Endothelial cell of umbilical vein (primary cell): ENCODE data around the gene CORO6. TPM values are rescaled to one million over a fixed set of nuclear protein-coding genes. Genes with fewer than 3 reads are reported as not detected.

Experiments used
- BruUV-seq: library from RNA; stranded (reverse); fragments of 400-500 nt; replicated peaks from 2 replicates; lab custom pipeline; 2021; lab: Mats Ljungman, UMichigan
- CTCF ChIA-PET: fragments of 300-600, 350-600 bp; sonication (Branson Sonifier 250); formaldehyde crosslinking; loops from one replicate; lab custom pipeline; 2021; ENCODE audit warnings: antibody characterized with exemption, inconsistent platforms; lab: Charles Lee
- POLR2A ChIA-PET: fragments of 300-600, 350-600 bp; sonication (Branson Sonifier 250); formaldehyde crosslinking; loops from one replicate; lab custom pipeline; 2021; ENCODE audit warnings: antibody characterized with exemption, inconsistent platforms; lab: Charles Lee
- DNase-seq: peaks from one replicate; pipeline ENCODE4 v3.0.0-alpha.2; 2011; ENCODE audit warnings: low read depth, low spot score
- FAIRE-seq: peaks from 2 replicates; lab custom pipeline; 2011; peaks lifted over from hg19 to GRCh38; lab: Jason Lieb, UNC
- H2AFZ ChIP-seq: 2 replicates; pipeline ENCODE4 v1.6.0; 2012; ENCODE audit warnings: low read depth, low read length, control low read depth, inconsistent platforms
- H3K27ac ChIP-seq: 2 replicates; pipeline ENCODE4 v1.5.1; 2011; ENCODE audit warnings: low read depth, mild to moderate bottlenecking, control low read depth, low read length, moderate library complexity; ENCODE audit not compliant: insufficient read depth
- H3K27me3 ChIP-seq, 2 experiments: 2 replicates each; pipeline versions ENCODE4 v1.6.0 to v1.6.1; 2011; ENCODE audit warnings: low read length in 2 of 2, mixed read lengths in 1 of 2; ENCODE audit not compliant: control insufficient read depth in 2 of 2, insufficient read depth in 2 of 2
- H3K36me3 ChIP-seq, 2 experiments: 2 replicates in 1 of 2; 3 replicates in 1 of 2; pipeline ENCODE4 v1.5.1; 2011; ENCODE audit warnings: low read length in 2 of 2, mild to moderate bottlenecking in 1 of 2, moderate library complexity in 1 of 2; ENCODE audit not compliant: control insufficient read depth in 2 of 2, insufficient read depth in 2 of 2; ENCODE audit errors: extremely low read depth in 1 of 2
- H3K4me1 ChIP-seq: 3 replicates; pipeline ENCODE4 v1.5.1; 2011; ENCODE audit warnings: mild to moderate bottlenecking, low read length; ENCODE audit not compliant: control insufficient read depth, insufficient read depth; ENCODE audit errors: extremely low read depth
- H3K4me2 ChIP-seq: 2 replicates; pipeline ENCODE4 v1.6.1; 2011; ENCODE audit warnings: low read length, control low read depth, mixed read lengths; ENCODE audit not compliant: insufficient read depth
- H3K4me3 ChIP-seq, 3 experiments: fragments of 200-600 bp in 1 of 3; sonication (generic), shearing (Covaris generic) in 1 of 3; replicated peaks in 1 of 3; 2 replicates each; pipeline ENCODE4 v1.5.1; 2011 to 2016; ENCODE audit warnings: control low read depth in 3 of 3, low read length in 3 of 3, mild to moderate bottlenecking in 2 of 3, inconsistent platforms in 1 of 3, low read depth in 1 of 3, moderate library complexity in 1 of 3; ENCODE audit not compliant: insufficient read depth in 1 of 3
- H3K79me2 ChIP-seq: 2 replicates; pipeline ENCODE4 v1.6.0; 2012; ENCODE audit warnings: low read length, inconsistent platforms; ENCODE audit not compliant: control insufficient read depth, insufficient read depth
- H3K9ac ChIP-seq: replicated peaks from 2 replicates; pipeline ENCODE3; 2011; ENCODE audit warnings: low read length, control low read depth; ENCODE audit not compliant: insufficient read depth; ENCODE audit errors: extremely low read depth
- H3K9me1 ChIP-seq: replicated peaks from 3 replicates; pipeline ENCODE4 v1.6.0; 2011; ENCODE audit warnings: mild to moderate bottlenecking, low read length; ENCODE audit not compliant: control insufficient read depth, insufficient read depth; ENCODE audit errors: extremely low read depth
- H3K9me3 ChIP-seq: replicated peaks from 2 replicates; pipeline ENCODE4 v1.5.1; 2012; ENCODE audit warnings: low read length, inconsistent platforms; ENCODE audit not compliant: control insufficient read depth, insufficient read depth
- H4K20me1 ChIP-seq: replicated peaks from 2 replicates; pipeline ENCODE3; 2011; ENCODE audit warnings: mild to moderate bottlenecking, low read length; ENCODE audit not compliant: control insufficient read depth, insufficient read depth; ENCODE audit errors: extremely low read depth
- EZH2 ChIP-seq: IDR thresholded peaks from 2 replicates; pipeline ENCODE4 v1.6.1; 2012; ENCODE audit warnings: borderline replicate concordance, low read depth, mild to moderate bottlenecking, moderate library complexity, low read length, inconsistent platforms; ENCODE audit not compliant: severe bottlenecking
- FOS ChIP-seq: IDR thresholded peaks from 2 replicates; pipeline ENCODE4 v1.6.1; 2011; ENCODE audit warnings: mild to moderate bottlenecking, low read length, moderate library complexity, borderline replicate concordance; ENCODE audit not compliant: insufficient read depth
- GATA2 ChIP-seq: IDR thresholded peaks from 2 replicates; pipeline ENCODE4 v1.7.0; 2011; ENCODE audit warnings: low read depth, mild to moderate bottlenecking, moderate library complexity, mixed read lengths, low read length; ENCODE audit not compliant: insufficient read length, insufficient read depth
- JUN ChIP-seq: IDR thresholded peaks from 2 replicates; pipeline ENCODE4 v1.6.1; 2011; ENCODE audit warnings: borderline replicate concordance, low read depth; ENCODE audit not compliant: insufficient read length, insufficient read depth
- MYC ChIP-seq: IDR thresholded peaks from one replicate; pipeline ENCODE4 v1.6.1; 2011; ENCODE audit warnings: mild to moderate bottlenecking, low read depth, low read length
- POLR2A ChIP-seq: IDR thresholded peaks from 2 replicates; pipeline ENCODE4 v1.6.1; 2012; ENCODE audit warnings: low read depth, mild to moderate bottlenecking, control low read depth, low read length
- POLR2AphosphoS5 ChIP-seq: IDR thresholded peaks from 2 replicates; pipeline ENCODE4 v1.6.1; 2012; ENCODE audit warnings: low read depth, mild to moderate bottlenecking, control low read depth, low read length, moderate library complexity; ENCODE audit not compliant: insufficient read depth
- dilution Hi-C: fragments of 300-500 bp; cut with MboI; formaldehyde crosslinking; loops from one replicate; pipeline ENCODE4 v1.15.0; 2019; ENCODE audit warnings: low sequenced_read_pairs; ENCODE audit not compliant: extremely low pct_ligation_motif_present
- intact Hi-C: fragments of 100-400 bp; cut with micrococcal nuclease; formaldehyde crosslinking; loops from one replicate; pipeline ENCODE4 v1.10.0; 2022
- polyA plus RNA-seq, 4 experiments: library from polyadenylated mRNA; depleted of rRNA in 3 of 4; stranded (reverse) in 3 of 4; unstranded in 1 of 4; fragments of >200 nt; gene quantifications; 2 replicates each; pipeline versions ENCODE4 v1.2.1 to v1.2.3, GENCODE V29; 2011 to 2012; ENCODE audit warnings: missing spikeins in 1 of 4
- total RNA-seq: library from RNA; stranded (reverse); gene quantifications from 2 replicates; pipeline ENCODE4 v1.2.3, GENCODE V29; 2021
- TF ChIP-seq, protein P1 (sequence below), 2 donors: IDR thresholded peaks; 1 replicate in 1 of 2; 2 replicates in 1 of 2; pipeline ENCODE4 v1.5.1; 2011; ENCODE audit warnings: low read length in 2 of 2, mild to moderate bottlenecking in 2 of 2, moderate library complexity in 2 of 2, control low read depth in 1 of 2, inconsistent platforms in 1 of 2, low read depth in 1 of 2; ENCODE audit not compliant: insufficient read depth in 1 of 2; ENCODE audit errors: extremely low read depth in 1 of 2
- TF ChIP-seq, protein P2 (sequence below): IDR thresholded peaks from 2 replicates; pipeline ENCODE4 v1.6.1; 2011; ENCODE audit not compliant: insufficient read depth, insufficient read length

Gene CORO6
- total and polyA plus RNA-seq, 2 donors (not counting 3 experiments of a cell fraction or from before 2014, with no cell fraction given), result 10.7 to 14.7 TPM

DNA sequence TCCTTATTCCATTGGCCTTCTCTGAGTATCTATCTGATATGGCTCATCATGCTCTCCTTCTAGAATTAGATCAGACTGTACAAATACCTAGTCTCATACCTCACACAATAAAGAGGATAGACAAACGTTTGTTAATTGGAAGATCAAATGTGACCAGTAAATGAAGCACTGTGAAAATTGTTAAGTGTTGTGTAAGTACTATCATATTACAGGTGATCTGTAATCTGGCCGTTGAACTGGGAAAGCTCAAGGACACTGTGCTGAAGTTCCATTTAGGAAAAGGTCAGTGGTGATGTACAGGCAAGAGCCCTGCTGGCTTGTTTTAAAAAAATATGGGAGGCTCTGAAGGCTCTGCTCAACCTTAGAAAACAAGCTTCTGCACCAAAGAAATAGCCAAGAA lies 38.5 kb upstream of the CORO6 start:
- no peak overlapping the region for H3K4me3 ChIP-seq
- DNase-seq (no peak), FAIRE-seq (no peak)
- H3K79me2 ChIP-seq, result no peaks in the 10 kb centered on the region
- BruUV-seq, result no TSS peak
- no peaks in the 10 kb centered on the region for H4K20me1 ChIP-seq
- H3K27me3 ChIP-seq, result no peaks in the 10 kb centered on the region
- no peaks in the 10 kb centered on the region for H3K9me3 ChIP-seq
- peaks cover 27% of the 10 kb centered on the region for H3K4me1 ChIP-seq
- H3K36me3 ChIP-seq, result peaks cover 3 to 6% of the 10 kb centered on the region in 2 experiments
- no peak overlapping the region for H3K27ac ChIP-seq
- no peak overlapping the region for H2AFZ ChIP-seq
- dilution Hi-C loops, result no loop called here
- no peaks in the 10 kb centered on the region for H3K9me1 ChIP-seq
- intact Hi-C loops, result no loop called here
- H3K9ac ChIP-seq, result no peak overlapping the region
- CTCF ChIA-PET, result no interaction called here
- TF ChIP-seq POLR2A (no peak), EZH2 (no peak), MYC (no peak), POLR2AphosphoS5 (no peak), FOS (no peak), JUN (no peak), GATA2 (no peak)
- TF ChIP-seq, protein P1, sequence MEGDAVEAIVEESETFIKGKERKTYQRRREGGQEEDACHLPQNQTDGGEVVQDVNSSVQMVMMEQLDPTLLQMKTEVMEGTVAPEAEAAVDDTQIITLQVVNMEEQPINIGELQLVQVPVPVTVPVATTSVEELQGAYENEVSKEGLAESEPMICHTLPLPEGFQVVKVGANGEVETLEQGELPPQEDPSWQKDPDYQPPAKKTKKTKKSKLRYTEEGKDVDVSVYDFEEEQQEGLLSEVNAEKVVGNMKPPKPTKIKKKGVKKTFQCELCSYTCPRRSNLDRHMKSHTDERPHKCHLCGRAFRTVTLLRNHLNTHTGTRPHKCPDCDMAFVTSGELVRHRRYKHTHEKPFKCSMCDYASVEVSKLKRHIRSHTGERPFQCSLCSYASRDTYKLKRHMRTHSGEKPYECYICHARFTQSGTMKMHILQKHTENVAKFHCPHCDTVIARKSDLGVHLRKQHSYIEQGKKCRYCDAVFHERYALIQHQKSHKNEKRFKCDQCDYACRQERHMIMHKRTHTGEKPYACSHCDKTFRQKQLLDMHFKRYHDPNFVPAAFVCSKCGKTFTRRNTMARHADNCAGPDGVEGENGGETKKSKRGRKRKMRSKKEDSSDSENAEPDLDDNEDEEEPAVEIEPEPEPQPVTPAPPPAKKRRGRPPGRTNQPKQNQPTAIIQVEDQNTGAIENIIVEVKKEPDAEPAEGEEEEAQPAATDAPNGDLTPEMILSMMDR (IDR thresholded peaks at IDR 0.05; ENCODE audit: extremely low read depth in 1 of 2, insufficient read depth in 1 of 2, low read depth in 1 of 2, low read length in 2 of 2), result no peak
- TF ChIP-seq, protein P2, sequence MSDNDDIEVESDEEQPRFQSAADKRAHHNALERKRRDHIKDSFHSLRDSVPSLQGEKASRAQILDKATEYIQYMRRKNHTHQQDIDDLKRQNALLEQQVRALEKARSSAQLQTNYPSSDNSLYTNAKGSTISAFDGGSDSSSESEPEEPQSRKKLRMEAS, result no peak
- POLR2A ChIA-PET, result no interaction called here
- H3K4me2 ChIP-seq, result no peak overlapping the region
